H9 (cell line): ENCODE data around the gene DOK6. TPM values are rescaled to one million over a fixed set of nuclear protein-coding genes. Genes with fewer than 3 reads are reported as not detected.

Experiments used
- DNase-seq: peaks from one replicate; pipeline ENCODE4 v3.0.0-alpha.2; 2017
- H2AFZ ChIP-seq: one replicate; pipeline ENCODE4 v1.6.1; 2013; ENCODE audit warnings: mild to moderate bottlenecking, low read length, control low read depth, moderate library complexity
- H2AK5ac ChIP-seq: 2 replicates; pipeline ENCODE4 v1.6.1; 2013; ENCODE audit warnings: low read length, control low read depth, mixed read lengths; ENCODE audit not compliant: insufficient read length
- H2BK120ac ChIP-seq: one replicate; pipeline ENCODE4 v1.6.1; 2013; ENCODE audit warnings: low read depth, mild to moderate bottlenecking, low read length, control low read depth, inconsistent platforms; ENCODE audit not compliant: poor library complexity, severe bottlenecking
- H2BK12ac ChIP-seq: 2 replicates; pipeline ENCODE4 v1.6.1; 2013; ENCODE audit warnings: low read length, control low read depth, mixed read lengths, low read depth; ENCODE audit not compliant: insufficient read length
- H2BK15ac ChIP-seq: 2 replicates; pipeline ENCODE4 v1.6.1; 2013; ENCODE audit warnings: low read depth, low read length, control low read depth
- H2BK20ac ChIP-seq: one replicate; pipeline ENCODE4 v1.6.1; 2013; ENCODE audit warnings: low read depth, mild to moderate bottlenecking, low read length, control low read depth, inconsistent platforms; ENCODE audit not compliant: poor library complexity, severe bottlenecking
- H2BK5ac ChIP-seq: 2 replicates; pipeline ENCODE4 v1.6.1; 2013; ENCODE audit warnings: low read length, control low read depth, mixed read lengths; ENCODE audit not compliant: insufficient read length
- H3K14ac ChIP-seq: 2 replicates; pipeline ENCODE4 v1.6.1; 2013; ENCODE audit warnings: low read length, control low read depth; ENCODE audit not compliant: insufficient read depth
- H3K18ac ChIP-seq: 2 replicates; pipeline ENCODE4 v1.6.1; 2013; ENCODE audit warnings: low read depth, mild to moderate bottlenecking, mixed read lengths, low read length, control low read depth; ENCODE audit not compliant: insufficient read length
- H3K23ac ChIP-seq: 2 replicates; pipeline ENCODE4 v1.6.1; 2013; ENCODE audit warnings: low read length, control low read depth, mixed read lengths, low read depth; ENCODE audit not compliant: insufficient read length
- H3K23me2 ChIP-seq: 2 replicates; pipeline ENCODE4 v1.6.1; 2013; ENCODE audit warnings: low read depth, mild to moderate bottlenecking, mixed read lengths, low read length, control low read depth; ENCODE audit not compliant: insufficient read length, poor library complexity, severe bottlenecking
- H3K27ac ChIP-seq: 2 replicates; pipeline ENCODE4 v1.5.1; 2013; ENCODE audit warnings: low read length, control low read depth, mixed read lengths, low read depth; ENCODE audit not compliant: insufficient read length
- H3K27me3 ChIP-seq: 2 replicates; pipeline ENCODE4 v1.6.1; 2013; ENCODE audit warnings: low read length, control low read depth, inconsistent platforms; ENCODE audit not compliant: insufficient read depth
- H3K4ac ChIP-seq: 2 replicates; pipeline ENCODE4 v1.6.1; 2013; ENCODE audit warnings: low read depth, mild to moderate bottlenecking, control low read depth, inconsistent platforms, low read length, moderate library complexity
- H3K4me1 ChIP-seq: 2 replicates; pipeline ENCODE4 v1.6.1; 2013; ENCODE audit warnings: low read length, control low read depth, inconsistent platforms; ENCODE audit not compliant: insufficient read depth
- H3K4me2 ChIP-seq: 2 replicates; pipeline ENCODE4 v1.6.1; 2013; ENCODE audit warnings: low read length, control low read depth, mixed read lengths; ENCODE audit not compliant: insufficient read length, insufficient read depth
- H3K56ac ChIP-seq: 2 replicates; pipeline ENCODE4 v1.6.1; 2013; ENCODE audit warnings: low read depth, mild to moderate bottlenecking, mixed read lengths, low read length, control low read depth; ENCODE audit not compliant: insufficient read length
- H3K79me1 ChIP-seq: 2 replicates; pipeline ENCODE4 v1.6.1; 2013; ENCODE audit warnings: low read depth, mild to moderate bottlenecking, moderate library complexity, low read length, control low read depth, inconsistent platforms; ENCODE audit not compliant: insufficient read depth, poor library complexity, severe bottlenecking
- H3K79me2 ChIP-seq: 2 replicates; pipeline ENCODE4 v1.6.1; 2013; ENCODE audit warnings: low read length, control low read depth, inconsistent platforms; ENCODE audit not compliant: insufficient read depth
- H3K9ac ChIP-seq: 2 replicates; pipeline ENCODE4 v1.6.1; 2013; ENCODE audit warnings: low read length, control low read depth, mixed read lengths; ENCODE audit not compliant: insufficient read length; ENCODE audit errors: extremely low read depth
- H3K9me3 ChIP-seq: one replicate; pipeline ENCODE4 v1.6.1; 2013; ENCODE audit warnings: low read depth, low read length, inconsistent platforms; ENCODE audit not compliant: control insufficient read depth
- H3T11ph ChIP-seq: one replicate; pipeline ENCODE4 v1.6.1; 2013; ENCODE audit warnings: mild to moderate bottlenecking, low read length, control low read depth, inconsistent platforms
- H4K20me1 ChIP-seq: one replicate; pipeline ENCODE4 v1.6.1; 2013; ENCODE audit not compliant: control insufficient read depth, insufficient read length, insufficient read depth
- H4K5ac ChIP-seq: 2 replicates; pipeline ENCODE4 v1.6.1; 2013; ENCODE audit warnings: low read depth, mild to moderate bottlenecking, mixed read lengths, low read length, control low read depth; ENCODE audit not compliant: insufficient read length
- H4K8ac ChIP-seq: replicated peaks from 2 replicates; pipeline ENCODE4 v1.6.1; 2013; ENCODE audit warnings: low read length, control low read depth, mixed read lengths, low read depth; ENCODE audit not compliant: insufficient read length
- H4K91ac ChIP-seq: 2 replicates; pipeline ENCODE4 v1.6.1; 2013; ENCODE audit warnings: low read depth, mild to moderate bottlenecking, moderate library complexity, mixed read lengths, low read length, control low read depth; ENCODE audit not compliant: insufficient read length
- H3K27ac Mint-ChIP-seq, 3 experiments: 2 replicates in 2 of 3; 3 replicates in 1 of 3; pipeline ENCODE4 v1.8.0; 2020 to 2021; ENCODE audit warnings: mixed read lengths in 3 of 3, mild to moderate bottlenecking in 1 of 3, moderate library complexity in 1 of 3
- H3K27me3 Mint-ChIP-seq: 2 replicates; pipeline ENCODE4 v1.8.0; 2021; ENCODE audit warnings: low read depth, mild to moderate bottlenecking, moderate library complexity, mixed read lengths
- H3K36me3 Mint-ChIP-seq, 3 experiments: 2 replicates in 2 of 3; 3 replicates in 1 of 3; pipeline ENCODE4 v1.8.0; 2020 to 2021; ENCODE audit warnings: low read depth in 3 of 3, mixed read lengths in 3 of 3; ENCODE audit not compliant: insufficient read depth in 1 of 3
- H3K4me1 Mint-ChIP-seq, 2 experiments: 2 replicates each; pipeline ENCODE4 v1.8.0; 2020; ENCODE audit warnings: mixed read lengths in 2 of 2
- H3K4me3 Mint-ChIP-seq, 2 experiments: 2 replicates in 1 of 2; 3 replicates in 1 of 2; pipeline ENCODE4 v1.8.0; 2020 to 2021; ENCODE audit warnings: mild to moderate bottlenecking in 2 of 2, mixed read lengths in 2 of 2, moderate library complexity in 1 of 2
- H3K9me3 Mint-ChIP-seq, 2 experiments: 2 replicates in 1 of 2; 3 replicates in 1 of 2; pipeline ENCODE4 v1.8.0; 2020; ENCODE audit warnings: mild to moderate bottlenecking in 2 of 2, mixed read lengths in 2 of 2, moderate library complexity in 1 of 2
- WGBS: extraction: QIAGEN DNeasy Blood & Tissue Kit; methylation state at CpG from one replicate; pipeline ENCODE4 v1.1.7; 2013; ENCODE audit warnings: missing lambda C conversion rate, low lambda C conversion rate, mixed read lengths; ENCODE audit not compliant: insufficient read length; ENCODE audit errors: extremely low coverage; 5-methylcytosine and 5-hydroxymethylcytosine counted together
- total RNA-seq: library from RNA; stranded (reverse); gene quantifications from 2 replicates; pipeline ENCODE4 v1.2.1, GENCODE V29; 2021
- TF ChIP-seq, protein P1 (sequence below): fragments of 200-600 bp; sonication (generic); conservative IDR thresholded peaks from 3 replicates; pipeline ENCODE4 v1.8.0; 2021; ENCODE audit warnings: antibody characterized with exemption, mild to moderate bottlenecking

DOK6 gene
- total RNA-seq, 1 experiment from 2014 or later, result 0.20 TPM

DNA sequence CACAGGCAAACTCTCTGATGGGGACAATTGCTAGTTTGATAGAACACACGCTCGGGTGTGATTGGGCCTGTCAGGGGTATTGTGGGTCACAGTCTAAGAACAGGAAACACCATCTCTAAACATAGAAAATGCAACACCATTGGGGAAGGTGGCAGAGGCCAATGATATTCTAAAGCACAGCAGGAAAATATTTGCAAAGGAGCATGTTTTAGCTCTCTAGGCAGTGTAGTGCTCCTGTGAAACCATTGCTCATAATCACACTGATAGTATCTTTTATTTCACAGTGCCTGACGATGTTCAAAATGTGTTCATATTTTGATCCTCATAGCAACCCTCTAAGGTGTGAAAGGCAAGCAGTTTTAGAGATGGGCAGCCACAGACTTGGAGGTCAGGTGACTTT, 322.7 kb downstream of the DOK6 start:
- Histone ChIP-seq H3T11ph (no peak overlapping the region), H3K56ac (no peak overlapping the region), H3K27ac (no peak overlapping the region), H2BK5ac (no peak overlapping the region), H2BK20ac (no peak overlapping the region), H3K4me1 (0 out of 2 replicates have a peak, but pooled peaks cover 3% of the 10 kb centered on the region), H3K18ac (no peak overlapping the region), H3K23ac (no peak overlapping the region), H2AFZ (no peak overlapping the region), H2BK12ac (no peak overlapping the region), H3K14ac (no peak overlapping the region), H3K79me1 (no peaks in the 10 kb centered on the region), H4K5ac (no peak overlapping the region), H3K4me2 (no peak overlapping the region), H3K23me2 (no peaks in the 10 kb centered on the region), H4K8ac (no peak overlapping the region), H4K91ac (no peak overlapping the region), H3K9ac (no peak overlapping the region), H3K9me3 (peaks cover 15% of the 10 kb centered on the region), H2AK5ac (no peak overlapping the region), H4K20me1 (no peaks in the 10 kb centered on the region), H2BK120ac (no peak overlapping the region), H3K79me2 (no peaks in the 10 kb centered on the region), H3K27me3 (no peaks in the 10 kb centered on the region), H2BK15ac (no peak overlapping the region), H3K4ac (no peak overlapping the region)
- peaks cover 6 to 15% (median 8%) of the 10 kb centered on the region in 3 experiments for H3K36me3 Mint-ChIP-seq
- DNase-seq, result no peak
- no peak overlapping the region for H3K4me3 Mint-ChIP-seq
- H3K9me3 Mint-ChIP-seq, result peaks cover 10 to 19% of the 10 kb centered on the region in 2 experiments
- 0 out of 7 replicates have a peak overlapping the region, but pooled peaks of 1 of the 3 experiments have one; percentile 8 for H3K27ac Mint-ChIP-seq
- no peaks in the 10 kb centered on the region; the same call in 1 of the 2 replicates for H3K27me3 Mint-ChIP-seq
- peaks cover 4 to 5% of the 10 kb centered on the region in 2 experiments for H3K4me1 Mint-ChIP-seq
- WGBS, result no CpG with 5 or more reads among the region's 3 CpGs
- TF ChIP-seq, protein P1, sequence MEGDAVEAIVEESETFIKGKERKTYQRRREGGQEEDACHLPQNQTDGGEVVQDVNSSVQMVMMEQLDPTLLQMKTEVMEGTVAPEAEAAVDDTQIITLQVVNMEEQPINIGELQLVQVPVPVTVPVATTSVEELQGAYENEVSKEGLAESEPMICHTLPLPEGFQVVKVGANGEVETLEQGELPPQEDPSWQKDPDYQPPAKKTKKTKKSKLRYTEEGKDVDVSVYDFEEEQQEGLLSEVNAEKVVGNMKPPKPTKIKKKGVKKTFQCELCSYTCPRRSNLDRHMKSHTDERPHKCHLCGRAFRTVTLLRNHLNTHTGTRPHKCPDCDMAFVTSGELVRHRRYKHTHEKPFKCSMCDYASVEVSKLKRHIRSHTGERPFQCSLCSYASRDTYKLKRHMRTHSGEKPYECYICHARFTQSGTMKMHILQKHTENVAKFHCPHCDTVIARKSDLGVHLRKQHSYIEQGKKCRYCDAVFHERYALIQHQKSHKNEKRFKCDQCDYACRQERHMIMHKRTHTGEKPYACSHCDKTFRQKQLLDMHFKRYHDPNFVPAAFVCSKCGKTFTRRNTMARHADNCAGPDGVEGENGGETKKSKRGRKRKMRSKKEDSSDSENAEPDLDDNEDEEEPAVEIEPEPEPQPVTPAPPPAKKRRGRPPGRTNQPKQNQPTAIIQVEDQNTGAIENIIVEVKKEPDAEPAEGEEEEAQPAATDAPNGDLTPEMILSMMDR, result no peak
